ENCODE data around the gene PLCXD1. TPM values are rescaled to one million over a fixed set of nuclear protein-coding genes. Genes with fewer than 3 reads are reported as not detected.
"Not testable (repeated sequence)": the region's sequence is repeated elsewhere in the genome, so short reads cannot be mapped to it uniquely, and the experiment has no call there.

Gene PLCXD1, protein sequence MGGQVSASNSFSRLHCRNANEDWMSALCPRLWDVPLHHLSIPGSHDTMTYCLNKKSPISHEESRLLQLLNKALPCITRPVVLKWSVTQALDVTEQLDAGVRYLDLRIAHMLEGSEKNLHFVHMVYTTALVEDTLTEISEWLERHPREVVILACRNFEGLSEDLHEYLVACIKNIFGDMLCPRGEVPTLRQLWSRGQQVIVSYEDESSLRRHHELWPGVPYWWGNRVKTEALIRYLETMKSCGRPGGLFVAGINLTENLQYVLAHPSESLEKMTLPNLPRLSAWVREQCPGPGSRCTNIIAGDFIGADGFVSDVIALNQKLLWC
- 1 to 10 TPM; 1.2 to 7.5 (median 2.8) TPM for polyA plus RNA-seq

DNA sequence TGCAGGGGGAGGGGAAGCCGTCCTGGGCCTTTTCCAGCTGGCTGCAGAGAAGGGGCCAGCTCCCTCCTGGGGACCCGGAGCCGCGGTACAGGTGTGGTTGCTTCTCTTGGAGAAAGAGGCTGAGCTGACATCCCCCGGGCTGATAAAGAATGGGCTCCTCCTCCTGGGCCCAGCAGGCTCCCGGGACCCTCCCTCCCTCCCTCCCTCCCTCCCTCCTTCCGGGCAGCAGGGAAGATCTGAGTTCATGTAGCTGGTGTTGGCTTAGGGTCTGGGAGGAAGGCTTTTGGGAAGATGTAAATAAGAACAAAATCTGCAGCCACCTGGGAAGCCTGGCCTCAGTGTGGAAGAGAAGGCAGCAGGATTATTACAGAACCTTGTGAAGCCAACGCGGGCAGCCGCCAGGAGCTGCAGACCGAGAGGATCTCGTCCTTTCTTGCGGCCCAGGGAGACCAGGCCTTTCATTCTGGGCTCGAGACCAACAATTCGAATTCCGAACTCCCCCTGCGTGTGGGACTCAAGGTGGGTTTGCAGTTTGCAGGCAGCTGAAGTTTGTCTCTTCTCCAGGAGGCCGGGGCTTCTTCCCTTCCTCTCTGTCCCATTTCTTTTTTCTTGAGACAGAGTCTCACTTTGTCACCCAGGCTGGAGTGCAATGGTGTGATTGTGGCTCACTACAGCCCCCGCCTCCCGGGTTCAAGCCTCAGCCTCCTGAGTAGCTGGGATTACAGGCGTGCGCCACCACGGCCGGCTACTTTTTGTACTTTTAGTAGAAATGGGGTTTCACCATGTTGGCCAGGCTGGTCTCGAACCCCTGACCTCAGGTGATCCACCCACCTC lies at the start of gene PLCXD1:
PLCXD1 (plus strand) TSS at position 216 of the 834 bp plus-strand sequence. CDS start 2,807 bp downstream, outside the sequence.
- H3K27me3 Mint-ChIP-seq (ENCODE audit: low read depth in 3 of 3): peaks cover 3 to 10% (median 5%) of the 10 kb centered on the region in 3 donors
- no peak for DNase-seq

DNA sequence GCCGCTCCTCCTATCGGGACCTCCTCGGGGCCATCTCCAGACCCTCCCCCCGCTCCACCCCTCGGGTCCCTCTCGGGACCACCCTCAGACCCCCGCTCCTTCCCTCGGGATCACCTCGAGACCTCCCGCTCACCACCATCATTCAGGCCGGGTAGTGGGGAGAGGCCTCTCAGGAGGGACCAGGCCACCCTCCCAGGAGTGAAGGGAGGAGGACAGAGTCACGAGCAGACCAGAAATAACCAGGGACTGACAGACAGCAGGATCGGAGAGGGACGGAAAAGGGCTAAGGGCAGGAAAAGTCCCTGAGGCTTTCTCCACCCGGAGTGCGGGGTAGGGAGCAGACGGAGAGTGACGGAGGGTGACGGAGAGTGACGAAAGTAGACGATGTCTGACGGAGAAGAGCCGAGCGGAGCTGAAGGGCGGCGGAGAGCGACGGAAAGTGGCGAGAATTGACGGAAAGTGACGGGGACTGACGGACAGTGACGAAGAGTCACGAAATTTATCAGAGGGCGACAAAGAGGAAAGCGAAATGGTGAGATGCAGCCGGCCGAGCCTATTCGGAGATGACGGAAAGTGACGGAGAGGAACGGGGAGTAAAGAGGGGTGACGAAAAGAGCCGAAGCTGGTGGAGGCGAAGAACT lies 49.4 kb upstream of the PLCXD1 start:
- H3K4me3 Mint-ChIP-seq; H3K36me3 Mint-ChIP-seq; DNase-seq; H3K9me3 Mint-ChIP-seq; H3K27me3 Mint-ChIP-seq (ENCODE audit: low read depth in 3 of 3); H3K4me1 Mint-ChIP-seq; H3K27ac Mint-ChIP-seq: not testable (repeated sequence)

More for the DNA sequence above, at the start of gene PLCXD1:
- peaks cover 0 to 3% (median 0%) of the 10 kb centered on the region in 3 donors for H3K36me3 Mint-ChIP-seq
- no peaks in the 10 kb centered on the region for H3K9me3 Mint-ChIP-seq
- peak within 1 kb of the TSS in 4 of 5 donors; percentile 13 to 63 (median 52) for H3K4me3 Mint-ChIP-seq
- peaks cover 35 to 40% of the 10 kb centered on the region in 2 donors for H3K4me1 Mint-ChIP-seq
- H3K27ac Mint-ChIP-seq: peak within 1 kb of the TSS in 2 of 6 donors; percentile 45 to 50

DNA sequence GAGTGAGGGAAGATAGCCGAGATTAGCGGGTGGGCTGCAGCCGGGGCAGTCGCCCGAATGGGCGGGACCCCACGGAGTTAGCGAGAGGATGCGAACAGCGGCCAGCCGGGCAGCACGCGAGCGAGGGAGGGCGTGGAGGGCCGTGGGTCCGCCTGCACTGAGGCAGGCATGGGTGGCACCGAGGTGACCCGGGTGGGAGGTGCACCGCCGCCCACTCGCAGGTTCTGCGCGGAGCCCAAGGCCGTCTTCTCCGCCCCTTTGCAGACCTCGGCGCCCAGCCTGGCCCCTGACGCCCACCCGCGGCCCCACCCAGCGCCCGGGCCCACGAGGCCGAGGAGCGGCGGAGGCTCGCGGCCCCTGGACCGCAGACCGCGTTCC lies 48.9 kb upstream of the PLCXD1 start:
- H3K4me1 Mint-ChIP-seq; DNase-seq; H3K9me3 Mint-ChIP-seq; H3K27ac Mint-ChIP-seq; H3K4me3 Mint-ChIP-seq; H3K27me3 Mint-ChIP-seq (ENCODE audit: low read depth in 3 of 3); H3K36me3 Mint-ChIP-seq: not testable (repeated sequence)

GRCh38 chrX:236201-236600 lies 45.0 kb upstream of the PLCXD1 start:
- H3K4me1 Mint-ChIP-seq; H3K36me3 Mint-ChIP-seq; H3K9me3 Mint-ChIP-seq; H3K27me3 Mint-ChIP-seq (ENCODE audit: low read depth in 3 of 3); H3K27ac Mint-ChIP-seq; DNase-seq; H3K4me3 Mint-ChIP-seq: not testable (repeated sequence)

DNA sequence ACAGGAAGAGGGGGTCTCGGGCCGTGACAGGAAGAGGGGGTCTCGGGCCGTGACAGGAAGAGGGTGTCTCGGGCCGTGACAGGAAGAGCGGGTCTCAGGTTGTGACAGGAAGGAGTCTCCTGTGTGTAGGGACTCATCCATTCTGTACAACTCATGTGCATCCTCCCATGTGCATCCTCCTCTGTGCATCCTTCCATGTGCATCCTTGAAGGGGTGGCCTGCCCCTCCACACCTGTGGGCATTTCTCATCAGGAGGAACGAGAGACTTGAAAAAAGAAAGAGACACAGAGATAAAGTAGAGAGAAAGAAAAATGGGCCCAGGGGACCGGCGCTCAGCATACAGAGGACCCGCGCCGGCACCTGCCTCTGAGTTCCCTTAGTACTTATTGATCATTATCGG lies 30.2 kb upstream of the PLCXD1 start:
- Mint-ChIP-seq H3K27me3 (ENCODE audit: low read depth in 3 of 3) (peaks cover 0 to 3% (median 0%) of the 10 kb centered on the region in 3 donors), H3K4me3 (peak overlapping the region in 4 of 5 donors; percentile 68 to 83 (median 72)), H3K27ac (peak overlapping the region in 5 of 6 donors; percentile 82 to 94 (median 92)), H3K4me1 (peaks cover 8 to 18% of the 10 kb centered on the region in 2 donors), H3K9me3 (no peaks in the 10 kb centered on the region), H3K36me3 (peaks cover 0 to 6% (median 0%) of the 10 kb centered on the region in 3 donors)
- DNase-seq: no peak

- not testable (repeated sequence) for H3K9me3 Mint-ChIP-seq; DNase-seq; H3K27me3 Mint-ChIP-seq (ENCODE audit: low read depth in 3 of 3); H3K36me3 Mint-ChIP-seq
- H3K4me1 Mint-ChIP-seq: peaks cover 8 to 18% of the 10 kb centered on the region in 2 donors
- peak overlapping the region in 5 of 6 donors; percentile 82 to 94 (median 92) for H3K27ac Mint-ChIP-seq
- H3K4me3 Mint-ChIP-seq: peak overlapping the region in 4 of 5 donors; percentile 68 to 83 (median 72)
Measured at GRCh38 chrX:251396-252243, 29.6 kb upstream of the PLCXD1 start.

DNA sequence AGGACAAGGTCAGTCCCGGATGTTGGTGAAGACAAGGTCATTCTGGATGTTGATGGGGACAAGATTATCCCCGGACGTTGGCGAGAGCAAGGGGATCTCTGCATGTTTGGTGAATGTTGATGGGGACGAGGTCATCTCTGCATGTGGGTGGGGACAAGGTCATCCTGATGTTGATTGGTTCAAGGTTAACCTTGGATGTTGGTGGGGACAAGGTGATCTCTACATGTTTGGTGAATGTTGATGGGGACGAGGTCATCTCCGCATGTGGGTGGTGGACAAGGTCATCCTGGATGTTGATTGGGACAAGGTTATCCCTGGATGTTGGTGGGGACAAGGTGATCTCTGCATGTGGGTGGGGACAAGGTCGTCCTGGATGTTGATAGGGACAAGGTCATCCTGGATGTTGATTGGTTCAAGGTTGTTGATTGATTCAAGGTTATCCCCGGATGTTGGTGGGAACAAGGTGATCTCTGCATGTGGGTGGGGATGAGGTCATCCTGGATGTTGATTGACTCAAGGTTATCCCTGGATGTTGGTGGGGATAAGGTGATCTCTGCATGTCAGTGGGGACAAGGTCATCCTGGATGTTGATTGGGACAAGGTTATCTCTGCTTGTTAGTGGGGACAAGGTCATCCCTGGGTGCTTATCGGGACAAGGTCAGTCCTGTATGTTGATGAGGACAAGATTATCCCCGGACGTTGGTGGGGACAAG lies 28.8 kb upstream of the PLCXD1 start:
- Mint-ChIP-seq H3K9me3 (no peaks in the 10 kb centered on the region), H3K27me3 (ENCODE audit: low read depth in 3 of 3) (peaks cover 0 to 3% (median 0%) of the 10 kb centered on the region in 3 donors), H3K4me1 (peaks cover 8 to 18% of the 10 kb centered on the region in 2 donors), H3K27ac (peak overlapping the region in 5 of 6 donors; percentile 9 to 94 (median 91)), H3K36me3 (peaks cover 0 to 6% (median 0%) of the 10 kb centered on the region in 3 donors), H3K4me3 (peak overlapping the region in 3 of 5 donors; percentile 10 to 41 (median 30))
- no peak for DNase-seq

- H3K27ac Mint-ChIP-seq: peak overlapping the region in 1 of 6 donors; percentile 94
- H3K9me3 Mint-ChIP-seq: no peaks in the 10 kb centered on the region
- H3K4me3 Mint-ChIP-seq: peak overlapping the region in 1 of 5 donors; percentile 30
Measured at GRCh38 chrX:252957-253291, 28.3 kb upstream of the PLCXD1 start.

DNA sequence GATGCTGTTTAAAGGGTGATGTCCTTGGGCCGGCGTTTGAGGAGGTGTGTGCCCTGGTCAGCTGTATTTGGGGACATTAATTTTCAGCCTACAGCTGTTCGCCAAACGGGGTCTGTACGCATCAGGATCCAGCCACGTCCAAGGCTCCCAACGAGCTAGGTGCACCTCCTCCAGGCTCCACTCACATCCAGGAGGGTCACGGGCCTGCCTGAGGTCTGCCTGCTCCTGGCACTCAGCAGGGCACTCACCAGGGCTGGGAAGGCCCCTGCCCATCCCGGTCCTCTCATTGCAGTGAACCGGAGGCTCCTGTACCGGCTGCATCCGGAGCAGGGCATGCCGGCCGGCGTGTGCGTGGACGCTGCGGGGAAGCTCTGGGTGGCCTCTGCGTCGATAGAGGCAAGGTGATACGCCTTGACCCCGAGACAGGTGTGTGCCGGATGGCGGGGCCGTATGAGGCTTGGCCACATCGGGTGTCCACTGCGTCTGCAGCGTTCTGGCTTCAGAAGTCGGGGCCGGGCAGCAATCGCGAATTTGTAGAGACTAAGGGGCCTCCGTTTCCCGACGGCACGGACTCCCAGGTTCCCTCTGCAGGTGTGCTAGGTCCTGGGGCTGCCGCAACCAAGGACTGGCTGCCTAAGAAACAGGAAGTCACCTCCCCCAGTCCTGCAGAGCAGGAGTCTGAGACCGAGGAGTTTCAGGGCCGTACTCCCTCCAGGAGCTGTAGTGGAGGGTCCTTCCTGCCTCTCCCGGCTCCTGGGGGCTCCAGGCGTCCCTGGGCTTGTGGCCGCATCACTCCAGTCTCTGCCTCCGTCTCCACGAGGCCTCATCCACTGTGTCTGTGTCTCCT lies 27.5 kb upstream of the PLCXD1 start:
- DNase-seq: no peak
- Mint-ChIP-seq H3K27ac (peak overlapping the region in 2 of 6 donors; percentile 59 to 74), H3K36me3 (peaks cover 0 to 6% (median 0%) of the 10 kb centered on the region in 3 donors), H3K4me3 (no peak overlapping the region), H3K9me3 (no peaks in the 10 kb centered on the region), H3K4me1 (peaks cover 8 to 18% of the 10 kb centered on the region in 2 donors), H3K27me3 (ENCODE audit: low read depth in 3 of 3) (peaks cover 0 to 3% (median 0%) of the 10 kb centered on the region in 3 donors)

More at GRCh38 chrX:252957-253291, 28.3 kb upstream of the PLCXD1 start:
- peaks cover 0 to 3% (median 0%) of the 10 kb centered on the region in 3 donors for H3K27me3 Mint-ChIP-seq (ENCODE audit: low read depth in 3 of 3)
- peaks cover 0 to 6% (median 0%) of the 10 kb centered on the region in 3 donors for H3K36me3 Mint-ChIP-seq
- no peak for DNase-seq
- H3K4me1 Mint-ChIP-seq: peaks cover 8 to 18% of the 10 kb centered on the region in 2 donors

GRCh38 chrX:254630-255215 lies 26.5 kb upstream of the PLCXD1 start:
- peaks cover 0 to 6% (median 0%) of the 10 kb centered on the region in 3 donors for H3K36me3 Mint-ChIP-seq
- H3K27ac Mint-ChIP-seq: peak overlapping the region in 1 of 6 donors; percentile 59
- no peak overlapping the region for H3K4me3 Mint-ChIP-seq
- H3K9me3 Mint-ChIP-seq: no peaks in the 10 kb centered on the region
- H3K4me1 Mint-ChIP-seq: peaks cover 9 to 18% of the 10 kb centered on the region in 2 donors
- peaks cover 0 to 3% (median 0%) of the 10 kb centered on the region in 3 donors for H3K27me3 Mint-ChIP-seq (ENCODE audit: low read depth in 3 of 3)
- DNase-seq: no peak

- Mint-ChIP-seq H3K27ac (no peak overlapping the region), H3K36me3 (peaks cover 0 to 6% (median 0%) of the 10 kb centered on the region in 3 donors), H3K4me3 (no peak overlapping the region), H3K4me1 (peaks cover 11 to 16% of the 10 kb centered on the region in 2 donors), H3K27me3 (ENCODE audit: low read depth in 3 of 3) (peaks cover 0 to 1% (median 0%) of the 10 kb centered on the region in 3 donors), H3K9me3 (no peaks in the 10 kb centered on the region)
- no peak for DNase-seq
Measured at GRCh38 chrX:255923-256331, 25.3 kb upstream of the PLCXD1 start.

Measured in immature natural killer cell (primary cell).